Measurements from ENCODE around the gene ARHGAP22.

ARHGAP22 gene

DNA sequence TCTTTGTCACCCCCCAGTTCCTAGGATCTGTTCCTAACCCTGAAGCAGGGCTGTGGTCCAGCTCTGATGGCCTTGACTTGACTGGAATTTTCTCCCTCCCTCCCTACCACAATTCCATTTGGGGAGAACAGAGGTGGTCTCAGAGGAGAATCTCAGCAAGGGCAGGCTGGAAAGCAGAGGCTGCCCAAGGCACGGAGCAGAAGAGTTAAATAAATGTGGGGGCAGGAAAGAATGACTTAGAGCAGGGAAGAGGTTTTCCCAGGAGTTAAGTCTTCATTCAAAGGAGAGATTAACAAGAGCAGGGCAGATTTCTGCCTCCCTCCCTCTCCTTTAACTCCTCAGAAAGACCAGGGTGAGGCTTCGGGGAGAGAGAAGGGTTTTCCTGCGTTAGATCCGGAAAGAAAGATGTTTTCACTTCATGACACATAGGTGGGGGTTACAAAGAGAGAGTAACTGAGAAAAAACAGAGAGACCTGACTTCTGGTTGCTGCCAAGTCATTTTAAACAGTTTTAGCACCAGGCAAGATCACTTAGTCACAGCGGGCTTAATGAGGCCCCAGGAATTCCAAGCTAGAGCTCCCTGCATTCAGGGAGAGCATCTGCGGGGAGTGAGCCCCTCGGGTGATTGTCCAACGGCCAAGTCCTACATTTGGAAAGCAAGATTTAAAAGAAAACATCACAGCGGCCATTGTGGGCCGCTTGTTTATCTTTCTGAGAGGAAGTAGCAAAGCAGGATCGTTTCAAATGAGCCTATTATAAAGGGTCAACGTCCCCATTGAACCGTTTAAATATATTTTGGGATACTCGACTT, 78.7 kb downstream of the ARHGAP22 start:
- no peak for DNase-seq

DNA sequence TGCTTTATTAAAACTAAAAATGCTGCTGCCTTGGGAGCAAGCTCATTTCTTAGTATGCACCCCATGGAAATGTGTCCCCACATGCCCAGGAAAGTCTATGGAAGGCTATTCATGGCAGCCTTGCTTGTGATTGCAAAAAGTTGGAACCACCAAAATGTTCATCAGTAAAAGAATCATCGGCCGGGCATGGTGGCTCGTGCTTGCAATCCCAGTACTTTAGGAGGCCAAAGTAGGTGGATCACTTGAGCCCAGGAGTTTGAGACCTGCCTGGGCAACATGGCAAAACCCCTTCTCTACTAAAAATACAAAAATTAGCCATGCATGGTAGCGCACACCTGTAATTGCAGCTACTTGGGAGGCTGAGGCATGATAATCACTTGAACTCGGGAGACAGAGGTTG, 79.8 kb downstream of the ARHGAP22 start:
- no peak for DNase-seq

DNA sequence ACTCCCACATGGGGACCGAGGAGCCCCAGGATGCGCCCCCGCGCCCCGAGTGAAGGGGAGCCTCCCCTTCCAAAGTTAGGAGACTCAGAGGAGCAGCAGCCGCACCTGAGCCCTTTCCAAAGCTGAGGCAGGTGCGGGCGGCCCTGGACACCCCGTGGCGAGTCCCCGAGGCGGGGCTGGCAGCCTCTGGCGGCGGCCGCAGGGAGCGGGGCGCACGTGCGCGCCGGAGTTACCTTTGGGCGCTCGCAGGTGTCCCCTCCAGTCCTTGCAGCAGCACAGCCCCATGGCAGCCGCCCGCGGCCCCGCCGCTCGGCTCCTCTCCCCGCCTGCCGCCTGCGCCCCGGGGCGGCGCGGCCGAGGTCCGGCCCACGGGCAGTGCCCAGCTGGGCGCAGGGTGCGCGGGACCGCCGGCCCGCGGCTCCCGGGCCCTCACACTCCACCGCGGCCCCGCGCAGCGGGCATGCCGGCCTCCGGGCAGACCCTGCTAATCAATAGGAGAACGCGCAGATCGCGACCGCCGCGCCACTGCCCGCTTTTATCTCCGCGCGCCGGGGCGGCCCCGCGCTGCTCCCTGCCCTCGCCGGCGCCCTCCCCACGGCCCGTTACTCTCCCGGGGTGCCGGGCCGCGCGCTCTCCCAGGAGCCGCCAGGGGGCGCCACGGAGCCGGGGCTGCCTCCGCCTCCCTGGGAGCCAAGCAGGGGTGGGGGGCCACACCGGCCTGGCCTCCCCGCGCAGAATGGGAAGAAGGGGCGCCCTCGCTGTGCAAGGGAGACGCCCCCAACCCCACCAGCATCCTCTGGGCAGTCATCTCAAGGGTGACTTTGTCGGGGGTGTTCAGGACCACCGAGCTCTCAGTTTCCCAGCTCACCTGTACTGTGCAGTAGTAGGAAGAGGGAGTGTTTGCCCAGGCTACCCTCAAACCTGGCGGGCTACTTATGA, 80.8 kb downstream of the ARHGAP22 start:
- DNase-seq: no peak

DNA sequence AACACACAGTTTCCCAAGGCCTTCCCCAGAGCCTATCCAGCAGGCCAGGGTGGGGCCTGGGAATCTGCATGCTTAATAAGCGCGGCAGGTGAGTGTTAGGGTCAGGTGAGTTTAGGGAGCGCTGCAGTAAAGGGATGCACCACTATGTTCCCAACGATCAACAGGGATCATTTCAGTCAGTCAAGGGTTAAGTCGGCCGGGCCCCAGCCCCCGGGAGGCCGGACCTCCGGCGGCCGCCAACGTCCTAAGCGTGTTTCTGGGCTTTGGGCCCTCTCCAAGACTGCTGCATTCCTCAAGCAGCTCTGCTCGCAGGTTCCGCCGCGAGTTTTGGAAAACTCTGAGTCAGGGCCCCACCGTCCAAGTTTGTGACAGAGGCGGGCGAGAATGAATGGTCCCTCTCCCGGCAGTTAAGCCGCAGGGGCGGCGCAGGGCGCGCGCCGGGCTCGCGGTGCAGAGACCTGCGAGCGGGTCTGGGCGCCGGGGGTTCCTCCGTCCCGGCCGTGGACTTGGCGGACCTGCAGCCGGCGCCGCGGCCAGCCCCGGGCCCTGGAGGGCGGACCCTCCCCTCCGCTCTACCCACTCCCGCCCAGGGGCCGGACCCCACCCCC, 81.6 kb downstream of the ARHGAP22 start:
- no peak for DNase-seq

DNA sequence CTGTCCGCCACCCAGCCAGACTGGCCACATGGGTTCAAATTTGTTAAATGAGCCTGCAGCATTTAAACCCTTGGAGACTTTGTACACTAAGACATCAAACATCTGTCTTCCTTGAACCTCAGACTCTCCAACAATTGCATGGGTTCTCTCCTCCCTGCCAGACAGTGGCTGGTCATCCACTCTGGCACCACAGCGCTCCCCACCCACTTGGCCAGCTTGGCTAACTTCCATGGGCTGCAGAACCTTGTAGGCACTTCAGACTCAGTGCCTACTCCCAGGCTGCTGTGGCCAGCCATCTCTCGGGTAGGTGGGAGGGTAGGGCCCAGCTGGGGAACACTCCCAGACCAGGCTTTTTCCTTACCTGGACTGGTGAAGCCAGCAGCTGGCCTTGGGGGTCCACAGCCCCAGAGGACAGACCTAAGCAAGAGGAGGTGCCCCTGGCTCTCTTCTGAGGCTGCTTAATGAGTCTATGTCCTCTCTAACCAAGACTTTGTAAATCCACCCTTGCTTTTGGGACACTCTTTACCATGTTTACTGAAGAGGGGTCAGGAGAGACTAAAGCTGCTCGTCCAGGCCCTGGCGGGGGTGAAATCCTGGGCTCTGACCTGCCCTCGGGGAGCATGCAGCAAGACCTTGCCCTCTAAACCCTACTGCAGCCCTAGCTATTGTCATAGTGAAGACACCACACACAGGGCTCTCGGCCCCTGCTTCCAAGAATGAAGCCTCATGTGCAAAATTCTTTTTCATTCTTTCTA, 82.7 kb downstream of the ARHGAP22 start:
- DNase-seq: no peak

DNA sequence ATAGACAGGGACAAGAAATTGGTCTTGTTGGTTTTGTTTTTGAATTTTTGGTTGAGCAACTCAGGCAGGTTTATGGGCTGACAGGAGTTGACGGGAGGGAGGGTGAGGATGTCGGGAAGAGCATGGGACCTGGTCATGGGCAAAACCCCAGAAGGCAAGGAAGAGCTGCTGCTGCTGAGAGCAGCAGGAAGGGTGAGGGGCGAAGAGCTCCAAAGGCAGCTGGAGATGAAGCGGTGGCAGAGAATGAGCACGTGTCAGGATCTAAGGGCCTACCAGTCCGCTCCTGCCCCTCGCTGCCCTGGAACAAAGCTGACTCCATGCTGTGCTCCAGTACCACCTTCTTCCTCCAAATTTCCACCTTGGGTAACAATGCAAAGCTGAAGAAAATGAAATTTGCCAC, 84.3 kb downstream of the ARHGAP22 start:
- DNase-seq: no peak

DNA sequence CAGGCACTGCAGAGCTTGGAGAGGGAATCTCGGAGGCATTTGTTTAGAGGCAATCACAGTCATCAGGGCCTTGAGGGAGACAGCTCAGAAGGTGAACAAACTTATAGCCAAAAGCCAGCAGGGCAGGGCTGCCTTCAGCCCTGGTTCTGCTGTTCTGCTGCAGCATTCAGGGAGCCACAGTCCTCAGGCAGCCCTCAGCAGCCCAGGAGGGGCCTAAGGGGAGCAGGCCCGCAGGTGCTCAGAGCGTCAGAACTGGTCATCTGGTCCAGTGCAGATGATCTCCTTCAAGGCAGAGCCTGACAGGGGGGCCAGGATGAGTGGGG, 84.7 kb downstream of the ARHGAP22 start:
- no peak for DNase-seq

DNA sequence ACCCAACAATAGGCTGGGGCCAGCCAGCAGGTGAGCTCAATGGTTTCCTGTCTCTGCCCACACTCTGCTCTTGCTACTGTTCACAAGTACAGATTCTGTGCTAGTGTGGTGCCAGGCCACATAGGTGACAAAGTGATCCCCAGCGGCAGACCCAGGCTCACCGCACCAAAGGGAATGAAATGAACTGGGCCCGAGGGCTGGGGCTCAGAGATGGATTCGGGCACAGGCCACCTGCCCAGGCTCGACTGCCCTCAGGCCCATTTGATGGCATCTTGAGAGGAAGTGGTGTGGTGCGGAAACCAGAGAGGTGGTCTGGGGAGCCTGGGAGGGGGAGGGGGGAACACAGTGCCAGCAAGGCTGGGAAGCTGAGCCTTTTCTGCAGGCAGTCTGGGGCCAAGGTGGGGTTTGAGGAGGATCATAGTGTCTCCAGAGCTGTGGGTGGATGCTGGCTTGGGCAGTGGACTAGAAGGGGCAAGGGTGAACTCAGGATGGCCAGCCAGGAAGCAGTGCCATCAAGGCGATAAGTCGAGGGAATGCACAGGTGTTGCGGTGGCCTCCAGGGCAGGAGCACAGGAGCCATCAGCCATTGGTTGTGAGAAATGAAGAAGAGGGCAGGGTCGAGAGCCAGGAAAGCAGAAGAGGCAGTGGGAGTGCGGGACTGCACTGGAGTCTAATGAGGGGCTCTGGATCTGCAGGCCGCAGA, 85.2 kb downstream of the ARHGAP22 start:
- DNase-seq: peak; percentile 5

DNA sequence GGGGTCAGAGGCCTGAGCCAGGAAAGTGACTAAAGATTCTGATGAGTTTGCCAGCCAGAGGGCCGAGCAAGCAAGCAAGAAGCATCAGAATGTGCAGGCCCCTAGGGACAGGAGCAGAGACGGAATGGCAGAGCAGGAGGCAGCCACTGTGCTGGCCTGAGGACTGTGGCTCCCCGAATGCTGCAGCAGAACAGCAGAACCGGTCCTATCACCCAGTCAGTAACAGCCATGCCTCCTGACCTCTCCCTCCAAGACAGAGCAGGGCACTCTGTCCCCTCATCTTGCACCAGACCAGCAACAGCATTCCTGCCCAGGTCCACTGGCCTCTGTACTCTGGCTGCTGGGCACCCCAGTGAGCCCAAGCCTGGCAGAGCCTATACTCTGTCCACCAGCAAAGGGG, 85.9 kb downstream of the ARHGAP22 start:
- DNase-seq: no peak

DNA sequence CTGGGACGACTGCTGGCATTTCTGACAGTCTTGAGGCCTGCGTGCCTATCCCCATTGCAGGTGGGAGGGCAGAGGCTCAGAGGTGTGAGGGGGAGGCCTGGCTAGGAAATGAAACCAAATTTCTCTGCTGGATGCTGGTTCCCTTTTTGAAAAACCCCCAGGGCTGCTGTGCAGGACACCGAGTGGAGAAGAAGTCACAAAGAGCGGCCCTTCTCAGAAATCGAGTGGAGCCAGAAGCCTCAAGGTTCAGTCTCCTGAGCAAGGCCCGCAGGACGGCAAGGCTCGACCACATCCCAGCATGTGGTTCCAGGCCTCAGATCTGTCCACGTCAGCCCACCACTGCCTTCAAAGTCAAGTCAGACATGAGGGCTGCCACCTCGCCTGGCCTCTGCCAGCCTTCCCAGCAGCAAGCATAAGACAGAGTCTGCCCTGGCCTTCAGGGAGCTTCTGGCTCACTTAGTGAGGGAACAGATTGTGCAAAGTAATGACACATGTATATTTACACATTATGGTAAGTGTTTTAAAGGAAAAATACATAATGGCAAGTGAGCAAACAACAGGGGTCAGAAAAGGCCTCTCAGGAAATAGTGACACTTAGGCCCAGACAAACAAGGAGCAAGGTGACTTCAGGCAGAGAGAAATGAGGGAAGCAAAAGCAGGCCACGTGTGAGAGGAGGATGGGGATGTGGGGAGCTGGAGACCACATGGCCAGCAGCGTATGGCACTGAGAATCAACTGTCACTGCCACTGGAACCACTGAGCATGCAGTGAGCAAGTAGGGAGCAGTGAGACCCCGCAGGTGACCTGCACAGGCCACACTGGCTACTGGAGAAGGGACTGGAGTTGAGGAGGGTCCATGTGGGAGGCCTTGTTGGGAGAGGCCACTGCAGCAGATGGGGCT, 86.7 kb downstream of the ARHGAP22 start:
- DNase-seq: no peak

DNA sequence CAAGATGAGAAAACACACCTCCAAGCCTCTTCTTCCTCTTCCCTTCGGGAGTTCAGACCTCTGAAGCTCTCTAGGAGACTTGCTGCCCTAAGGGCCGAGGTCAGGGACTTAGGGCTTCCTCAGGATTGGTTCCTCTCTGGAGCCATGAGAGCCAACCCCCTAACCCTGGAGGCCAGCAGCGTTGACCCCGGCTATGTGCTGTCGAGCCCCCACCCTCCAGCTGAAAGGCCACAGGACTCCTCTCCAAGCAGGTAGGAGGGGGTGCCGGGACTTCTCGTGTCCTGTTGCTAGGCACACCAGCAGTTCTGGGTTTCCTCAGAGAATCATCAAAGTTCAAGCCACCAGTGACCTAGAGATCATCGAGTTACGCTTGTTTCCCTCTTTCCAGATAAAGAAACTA, 87.4 kb downstream of the ARHGAP22 start:
- no peak for DNase-seq

DNA sequence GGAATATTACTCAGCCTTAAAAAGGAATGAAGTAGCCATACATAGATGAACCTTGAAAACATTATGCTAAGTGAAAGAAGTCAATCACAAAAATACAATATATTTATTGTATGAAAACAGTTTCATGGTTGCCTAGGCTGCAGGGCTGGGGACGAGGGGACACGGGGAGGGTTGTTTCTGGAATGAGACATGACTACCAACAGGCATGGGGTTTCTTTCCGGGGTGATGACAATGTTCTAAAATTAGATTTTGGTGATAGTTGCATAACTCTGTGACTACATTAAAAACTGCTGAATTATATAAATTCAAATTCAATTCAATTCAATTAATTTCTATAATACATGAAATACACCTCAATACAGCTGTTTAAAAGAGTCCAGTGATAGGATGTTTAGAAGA, 88.0 kb downstream of the ARHGAP22 start:
- DNase-seq: no peak

DNA sequence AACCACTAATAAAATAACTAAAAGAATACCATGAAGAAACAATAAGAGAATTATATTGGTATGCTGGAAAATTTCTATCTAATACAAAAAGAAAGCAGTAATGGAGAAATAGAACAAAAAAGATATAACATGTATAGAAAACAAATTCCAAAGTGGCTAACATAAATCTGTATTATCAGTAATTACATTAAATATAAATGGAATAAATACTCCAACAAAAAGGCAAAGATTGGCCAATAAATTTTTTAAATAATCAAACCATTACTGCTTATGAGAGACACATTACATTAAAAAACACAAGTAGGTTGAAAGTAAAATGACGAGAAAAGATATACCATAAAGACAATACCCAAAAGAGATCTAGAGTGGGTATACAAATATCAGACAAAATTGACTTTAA, 90.0 kb downstream of the ARHGAP22 start:
- DNase-seq: no peak

DNA sequence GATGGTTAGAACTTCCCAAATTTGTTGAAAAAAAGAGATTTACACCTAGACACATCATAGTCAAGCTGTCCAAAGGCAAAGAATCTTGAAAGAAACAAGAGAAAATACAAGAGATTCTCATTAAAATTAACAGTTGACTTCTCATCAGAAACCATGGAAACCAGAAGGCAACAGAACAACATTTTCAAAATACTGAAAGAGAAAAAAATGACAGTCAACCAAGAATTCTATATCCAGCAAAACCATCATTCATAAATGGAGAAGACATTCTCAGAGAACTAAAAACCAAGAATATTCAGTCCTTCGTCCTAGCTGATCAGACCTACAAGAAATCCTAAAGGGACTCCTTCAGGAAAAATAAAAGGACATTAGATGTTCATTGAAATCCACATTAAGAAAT, 90.6 kb downstream of the ARHGAP22 start:
- DNase-seq: no peak

DNA sequence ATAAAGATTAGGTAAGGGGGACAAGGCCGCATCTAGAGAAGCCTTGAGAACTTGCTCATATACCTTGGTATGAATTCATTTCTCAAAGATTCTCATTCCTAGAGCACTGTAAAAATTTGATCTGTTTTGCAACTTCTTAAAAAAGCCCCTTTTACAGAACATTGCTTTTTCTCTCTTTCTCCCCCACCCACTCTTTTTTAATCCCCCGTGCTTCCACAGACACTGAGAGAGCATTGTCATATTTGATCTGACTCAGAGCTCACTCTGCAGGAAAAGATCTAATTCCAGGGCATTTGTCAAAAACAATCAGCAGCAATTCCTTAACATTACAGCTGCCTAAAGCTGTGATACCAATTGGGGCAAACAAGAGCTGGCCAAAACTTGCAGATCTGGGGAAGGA, 92.0 kb downstream of the ARHGAP22 start:
- DNase-seq: no peak

DNA sequence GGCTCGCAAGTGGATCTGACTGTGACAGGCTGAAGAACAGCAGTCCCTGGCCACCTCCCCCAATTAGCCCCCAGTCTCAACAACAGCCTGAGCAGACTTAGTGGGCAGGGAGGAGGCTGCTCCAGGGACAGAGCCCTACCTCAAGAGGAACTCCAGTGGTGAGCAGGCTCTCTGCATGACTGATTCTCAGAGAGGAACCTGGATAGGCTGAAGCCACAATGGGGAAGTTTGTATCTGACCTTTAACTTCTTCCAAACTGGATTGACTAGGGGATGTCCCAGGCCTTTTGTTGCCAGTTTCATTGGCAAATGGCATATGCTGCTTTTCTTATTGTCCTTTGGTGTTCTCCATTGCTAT, 93.0 kb downstream of the ARHGAP22 start:
- DNase-seq: no peak

DNA sequence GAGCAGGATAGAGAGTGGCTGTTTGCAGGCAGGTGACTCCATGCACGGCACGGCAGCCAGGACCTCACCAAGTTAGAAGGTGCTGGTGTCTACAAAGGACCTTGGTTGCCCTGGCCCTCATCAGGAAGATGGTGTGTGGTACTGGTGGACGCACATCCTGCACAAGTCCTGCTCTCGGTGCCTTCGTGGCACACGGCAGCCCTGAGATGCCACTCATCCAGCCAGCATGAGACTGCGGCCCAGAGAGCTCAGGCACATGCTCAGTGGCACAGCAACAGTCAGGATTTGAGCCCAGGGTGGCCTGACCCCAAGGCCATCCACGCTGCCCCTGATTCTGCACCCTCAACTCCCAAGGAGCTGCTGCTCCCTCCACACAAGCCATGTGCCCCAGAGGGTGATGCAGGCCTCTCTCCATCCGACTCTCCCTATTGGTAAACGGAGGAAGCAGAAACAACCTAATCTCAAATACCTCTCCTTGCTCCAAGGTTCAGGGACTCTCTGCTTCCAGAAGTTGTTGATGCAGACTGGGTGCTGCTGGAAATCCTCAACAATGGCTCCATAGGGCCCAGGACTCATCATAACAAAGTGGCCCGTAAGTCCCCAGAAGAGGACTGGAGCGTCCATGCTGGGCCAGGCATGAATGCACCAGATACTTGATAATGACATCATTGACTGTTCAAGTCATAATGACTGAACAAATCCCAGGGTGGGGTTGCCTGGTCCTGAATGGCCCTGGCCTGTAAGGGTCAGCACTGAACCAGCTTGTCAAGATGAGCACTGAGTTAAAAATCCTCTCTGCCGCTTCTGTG, 93.6 kb downstream of the ARHGAP22 start:
- no peak for DNase-seq

DNA sequence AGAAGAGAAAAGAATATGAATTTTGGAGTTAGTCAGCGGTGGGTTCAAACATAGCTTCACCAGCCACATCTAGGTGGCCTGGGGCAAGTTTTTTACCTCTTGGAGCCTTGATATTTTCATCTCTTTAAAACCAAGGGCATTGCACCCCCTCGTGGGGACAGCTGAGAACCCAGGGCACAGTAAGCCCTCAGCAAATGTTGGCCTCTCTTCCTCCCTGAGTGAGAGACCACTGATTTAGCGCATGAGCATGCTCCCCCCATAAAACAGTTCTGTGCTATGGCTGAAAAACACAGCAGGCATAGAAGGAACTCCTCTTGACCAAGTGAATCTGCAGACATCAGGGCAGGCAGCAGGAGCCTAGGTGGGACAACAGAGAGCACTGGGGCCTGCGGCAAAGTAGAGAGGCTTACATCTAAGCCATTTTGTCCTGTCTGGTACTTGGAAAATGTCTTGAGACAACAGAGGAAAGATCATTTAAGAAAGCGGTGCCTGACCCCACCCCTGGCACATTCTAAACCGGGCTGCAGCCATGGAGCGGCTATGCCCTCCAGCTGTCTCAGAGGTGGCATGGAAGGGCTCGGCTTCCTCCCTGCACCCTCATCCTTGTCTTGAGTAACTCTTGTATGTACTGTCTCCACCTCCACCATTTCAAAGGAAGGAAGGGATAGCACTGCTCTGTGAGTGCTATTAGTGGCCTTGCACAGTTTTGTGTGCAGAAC, 94.7 kb downstream of the ARHGAP22 start:
- DNase-seq: peak; percentile 9
